ENCODE results near the gene LEFTY2. TPM values are rescaled to one million over a fixed set of nuclear protein-coding genes. Genes with fewer than 3 reads are reported as not detected.
"Not testable (repeated sequence)": the region's sequence is repeated elsewhere in the genome, so short reads cannot be mapped to it uniquely, and the experiment has no call there.

Gene LEFTY2, protein sequence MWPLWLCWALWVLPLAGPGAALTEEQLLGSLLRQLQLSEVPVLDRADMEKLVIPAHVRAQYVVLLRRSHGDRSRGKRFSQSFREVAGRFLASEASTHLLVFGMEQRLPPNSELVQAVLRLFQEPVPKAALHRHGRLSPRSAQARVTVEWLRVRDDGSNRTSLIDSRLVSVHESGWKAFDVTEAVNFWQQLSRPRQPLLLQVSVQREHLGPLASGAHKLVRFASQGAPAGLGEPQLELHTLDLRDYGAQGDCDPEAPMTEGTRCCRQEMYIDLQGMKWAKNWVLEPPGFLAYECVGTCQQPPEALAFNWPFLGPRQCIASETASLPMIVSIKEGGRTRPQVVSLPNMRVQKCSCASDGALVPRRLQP
- not detected in 2 replicates for total RNA-seq

- Mint-ChIP-seq H3K9me3 (no peaks in the 10 kb centered on the region), H3K4me3 (no peak within 1 kb of the TSS), H3K36me3 (ENCODE audit: low read depth) (no peaks in the 10 kb centered on the region), H3K4me1 (ENCODE audit: low read depth) (peaks cover 9% of the 10 kb centered on the region), H3K27me3 (ENCODE audit: insufficient read depth) (peaks cover 9% of the 10 kb centered on the region), H3K27ac (no peak within 1 kb of the TSS)
- DNase-seq (ENCODE audit: low spot score): no peak
- intact Hi-C loops (cut with micrococcal nuclease): no loop called here
These were observed at the start of gene LEFTY2 for GRCh38 chr1:225941187-225941941. Gene LEFTY2, minus strand, starts transcription at chr1:225941220. Its CDS starts 80 bp downstream, at chr1:225941140.

DNA sequence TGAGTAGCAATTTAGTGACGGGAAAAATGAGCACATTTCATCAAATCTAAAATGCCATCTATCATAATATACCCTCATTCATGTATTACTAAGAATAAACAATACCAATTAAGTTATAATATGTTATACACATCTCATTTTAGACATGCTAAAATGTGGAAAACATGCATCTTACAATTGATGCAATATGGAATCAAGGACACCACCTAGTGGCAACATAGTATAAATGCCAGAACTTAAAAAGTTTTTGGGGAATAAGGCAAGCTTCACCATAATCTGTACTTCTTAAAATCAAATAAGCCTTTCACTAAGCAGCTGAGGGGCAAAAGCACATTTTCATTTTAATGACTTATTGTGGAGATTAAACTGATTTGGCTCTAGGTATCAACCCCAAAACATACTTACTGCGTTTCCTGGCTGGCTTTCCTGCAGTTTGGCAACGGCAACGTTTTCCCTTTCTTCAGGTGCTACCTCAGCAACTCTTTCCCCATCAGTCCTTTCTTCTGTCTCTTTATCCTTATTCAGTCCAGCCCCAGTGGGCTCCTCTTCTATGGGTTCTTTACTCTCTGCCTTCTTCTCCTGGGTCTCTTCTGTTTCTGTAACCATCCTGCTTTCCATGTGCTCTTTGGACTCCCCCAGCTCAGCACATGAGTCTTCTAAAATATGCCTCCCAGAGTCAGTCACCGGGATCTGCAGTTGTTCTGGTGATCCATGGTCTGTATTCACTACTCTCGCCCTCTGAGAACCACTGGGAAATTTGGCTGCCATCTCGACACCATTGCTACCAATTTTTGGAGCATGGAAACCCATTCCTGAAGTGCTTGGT, 46.7 kb upstream of the LEFTY2 start:
- Mint-ChIP-seq H3K27me3 (ENCODE audit: insufficient read depth) (no peaks in the 10 kb centered on the region), H3K36me3 (ENCODE audit: low read depth) (peaks cover 58% of the 10 kb centered on the region), H3K4me1 (ENCODE audit: low read depth) (peaks cover 28% of the 10 kb centered on the region), H3K27ac (peak overlapping the region; percentile 19), H3K9me3 (no peaks in the 10 kb centered on the region), H3K4me3 (no peak overlapping the region)
- no peak for DNase-seq (ENCODE audit: low spot score)
- intact Hi-C loops (cut with micrococcal nuclease): no loop called here

GRCh38 chr1:225981714-225982113, 40.7 kb upstream of the LEFTY2 start:
- Mint-ChIP-seq H3K36me3 (ENCODE audit: low read depth) (peaks cover 50% of the 10 kb centered on the region), H3K27me3 (ENCODE audit: insufficient read depth) (no peaks in the 10 kb centered on the region), H3K27ac (no peak overlapping the region), H3K4me3 (no peak overlapping the region), H3K4me1 (ENCODE audit: low read depth) (peaks cover 14% of the 10 kb centered on the region), H3K9me3 (peaks cover 7% of the 10 kb centered on the region)
- DNase-seq (ENCODE audit: low spot score): no peak
- intact Hi-C loops (cut with micrococcal nuclease): no loop called here

GRCh38 chr1:225980005-225980836, 39.2 kb upstream of the LEFTY2 start:
- H3K4me1 Mint-ChIP-seq (ENCODE audit: low read depth): peaks cover 21% of the 10 kb centered on the region
- H3K9me3 Mint-ChIP-seq: peaks cover 7% of the 10 kb centered on the region
- H3K4me3 Mint-ChIP-seq: no peak overlapping the region
- H3K27ac Mint-ChIP-seq: no peak overlapping the region
- H3K27me3 Mint-ChIP-seq (ENCODE audit: insufficient read depth): no peaks in the 10 kb centered on the region
- H3K36me3 Mint-ChIP-seq (ENCODE audit: low read depth): peaks cover 44% of the 10 kb centered on the region
- intact Hi-C loops (cut with micrococcal nuclease): no loop called here
- no peak for DNase-seq (ENCODE audit: low spot score)

DNA sequence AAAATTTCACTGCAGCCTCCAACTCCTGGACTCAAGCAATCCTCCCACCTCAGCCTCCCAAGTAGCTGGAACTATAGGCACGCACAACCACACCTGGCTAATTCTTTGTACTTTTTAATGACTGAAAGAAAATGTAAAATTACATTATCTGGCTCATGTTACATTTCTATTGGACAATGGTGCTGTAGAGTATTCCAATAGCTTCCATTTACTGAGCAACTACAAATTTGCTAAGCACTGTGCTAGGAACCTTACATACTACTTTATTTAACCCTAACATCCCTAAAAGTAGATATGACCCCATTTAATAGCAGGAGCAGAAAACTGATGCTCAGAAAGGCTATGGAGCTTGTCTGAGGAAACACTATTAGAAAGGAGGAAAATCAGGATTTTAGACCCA, 38.4 kb upstream of the LEFTY2 start:
- Mint-ChIP-seq H3K4me1 (ENCODE audit: low read depth) (peaks cover 21% of the 10 kb centered on the region), H3K9me3 (peaks cover 7% of the 10 kb centered on the region), H3K36me3 (ENCODE audit: low read depth) (peaks cover 40% of the 10 kb centered on the region), H3K27me3 (ENCODE audit: insufficient read depth) (no peaks in the 10 kb centered on the region), H3K27ac (no peak overlapping the region), H3K4me3 (no peak overlapping the region)
- intact Hi-C loops (cut with micrococcal nuclease): no loop called here
- no peak for DNase-seq (ENCODE audit: low spot score)

DNA sequence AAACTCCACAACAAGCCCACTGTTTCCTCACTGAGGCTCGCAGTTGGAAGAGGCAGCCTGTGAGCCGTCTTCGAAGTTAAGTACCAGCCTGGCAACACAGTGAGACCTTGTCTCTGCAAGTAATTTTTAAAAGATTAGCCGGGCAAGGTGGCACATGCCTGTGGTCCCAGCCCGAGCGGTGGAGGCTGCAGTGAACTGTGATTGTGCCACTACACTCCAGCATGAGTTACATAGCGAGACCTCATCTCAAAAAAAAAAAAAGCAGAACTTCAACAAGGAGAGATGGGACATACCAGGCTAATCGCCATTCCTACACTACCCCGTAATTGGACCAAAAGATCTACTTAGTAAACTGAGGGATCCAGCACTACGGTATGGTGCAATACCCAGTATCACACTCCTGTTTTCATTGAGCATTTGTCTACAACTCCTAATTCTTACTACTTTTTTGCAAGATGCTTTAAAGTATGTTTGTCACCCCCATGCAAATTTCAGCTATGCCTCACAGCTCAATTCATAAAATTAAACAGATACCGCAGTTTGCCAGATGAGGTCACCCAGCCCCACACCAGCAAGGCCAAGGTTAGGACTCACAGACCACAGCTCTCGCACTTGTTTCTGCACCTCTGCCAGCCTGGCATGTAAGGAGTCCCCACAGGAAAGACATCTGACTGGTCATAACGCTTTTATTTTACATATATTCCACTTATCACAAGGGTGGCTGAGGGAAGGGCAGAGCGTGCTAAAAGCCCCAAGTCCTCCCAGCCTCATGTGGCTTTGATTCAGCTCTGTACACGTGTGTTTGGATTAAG, 37.1 kb upstream of the LEFTY2 start:
- intact Hi-C loops (cut with micrococcal nuclease): loop anchor here (2.0 kb wide), 1 partner anchor 423 kb away; no protein-coding TSS in a partner anchor
- DNase-seq (ENCODE audit: low spot score): no peak
- no peaks in the 10 kb centered on the region for H3K27me3 Mint-ChIP-seq (ENCODE audit: insufficient read depth)
- peaks cover 7% of the 10 kb centered on the region for H3K9me3 Mint-ChIP-seq
- peaks cover 21% of the 10 kb centered on the region for H3K4me1 Mint-ChIP-seq (ENCODE audit: low read depth)
- H3K36me3 Mint-ChIP-seq (ENCODE audit: low read depth): peaks cover 34% of the 10 kb centered on the region
- H3K4me3 Mint-ChIP-seq: no peak overlapping the region
- H3K27ac Mint-ChIP-seq: peak overlapping the region; percentile 11

DNA sequence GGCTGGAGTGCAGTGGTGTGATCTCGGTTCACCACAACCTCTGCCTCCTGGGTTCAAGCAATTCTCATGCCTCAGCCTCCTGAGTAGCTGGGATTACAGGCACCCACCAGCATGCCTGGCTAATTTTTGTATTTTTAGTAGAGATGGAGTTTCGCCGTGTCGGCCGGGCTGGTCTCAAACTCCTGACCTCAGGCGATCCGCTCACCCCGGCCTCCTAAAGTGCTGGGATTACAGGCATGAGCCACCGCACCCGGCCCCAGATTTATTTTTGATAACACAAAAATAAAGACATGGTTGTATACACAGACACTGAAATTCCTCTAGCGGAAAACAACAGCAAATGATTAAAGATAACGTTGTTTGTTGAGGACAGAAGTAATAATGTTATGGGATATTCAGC, 34.1 kb upstream of the LEFTY2 start:
- not testable (repeated sequence) for DNase-seq (ENCODE audit: low spot score); H3K9me3 Mint-ChIP-seq; H3K4me3 Mint-ChIP-seq; H3K27ac Mint-ChIP-seq; H3K27me3 Mint-ChIP-seq (ENCODE audit: insufficient read depth)
- peaks cover 19% of the 10 kb centered on the region for H3K36me3 Mint-ChIP-seq (ENCODE audit: low read depth)
- intact Hi-C loops (cut with micrococcal nuclease): loop anchor here (2.0 kb wide), 1 partner anchor 492 kb away; no protein-coding TSS in a partner anchor
- peaks cover 16% of the 10 kb centered on the region for H3K4me1 Mint-ChIP-seq (ENCODE audit: low read depth)

- Mint-ChIP-seq H3K9me3 (no peaks in the 10 kb centered on the region), H3K4me3 (no peak overlapping the region), H3K36me3 (ENCODE audit: low read depth) (peaks cover 12% of the 10 kb centered on the region), H3K27me3 (ENCODE audit: insufficient read depth) (no peaks in the 10 kb centered on the region), H3K4me1 (ENCODE audit: low read depth) (peaks cover 16% of the 10 kb centered on the region), H3K27ac (no peak overlapping the region)
- no peak for DNase-seq (ENCODE audit: low spot score)
- intact Hi-C loops (cut with micrococcal nuclease): loop anchor here (2.0 kb wide), 1 partner anchor 492 kb away; no protein-coding TSS in a partner anchor
These were observed 33.4 kb upstream of the LEFTY2 start for GRCh38 chr1:225974454-225974853.

- no peak overlapping the region for H3K27ac Mint-ChIP-seq
- peaks cover 9% of the 10 kb centered on the region for H3K36me3 Mint-ChIP-seq (ENCODE audit: low read depth)
- peaks cover 12% of the 10 kb centered on the region for H3K4me1 Mint-ChIP-seq (ENCODE audit: low read depth)
- H3K4me3 Mint-ChIP-seq: no peak overlapping the region
- intact Hi-C loops (cut with micrococcal nuclease): no loop called here
- DNase-seq (ENCODE audit: low spot score): no peak
- no peaks in the 10 kb centered on the region for H3K27me3 Mint-ChIP-seq (ENCODE audit: insufficient read depth)
- H3K9me3 Mint-ChIP-seq: no peaks in the 10 kb centered on the region
These were observed 32.1 kb upstream of the LEFTY2 start for GRCh38 chr1:225973158-225973557.

DNA sequence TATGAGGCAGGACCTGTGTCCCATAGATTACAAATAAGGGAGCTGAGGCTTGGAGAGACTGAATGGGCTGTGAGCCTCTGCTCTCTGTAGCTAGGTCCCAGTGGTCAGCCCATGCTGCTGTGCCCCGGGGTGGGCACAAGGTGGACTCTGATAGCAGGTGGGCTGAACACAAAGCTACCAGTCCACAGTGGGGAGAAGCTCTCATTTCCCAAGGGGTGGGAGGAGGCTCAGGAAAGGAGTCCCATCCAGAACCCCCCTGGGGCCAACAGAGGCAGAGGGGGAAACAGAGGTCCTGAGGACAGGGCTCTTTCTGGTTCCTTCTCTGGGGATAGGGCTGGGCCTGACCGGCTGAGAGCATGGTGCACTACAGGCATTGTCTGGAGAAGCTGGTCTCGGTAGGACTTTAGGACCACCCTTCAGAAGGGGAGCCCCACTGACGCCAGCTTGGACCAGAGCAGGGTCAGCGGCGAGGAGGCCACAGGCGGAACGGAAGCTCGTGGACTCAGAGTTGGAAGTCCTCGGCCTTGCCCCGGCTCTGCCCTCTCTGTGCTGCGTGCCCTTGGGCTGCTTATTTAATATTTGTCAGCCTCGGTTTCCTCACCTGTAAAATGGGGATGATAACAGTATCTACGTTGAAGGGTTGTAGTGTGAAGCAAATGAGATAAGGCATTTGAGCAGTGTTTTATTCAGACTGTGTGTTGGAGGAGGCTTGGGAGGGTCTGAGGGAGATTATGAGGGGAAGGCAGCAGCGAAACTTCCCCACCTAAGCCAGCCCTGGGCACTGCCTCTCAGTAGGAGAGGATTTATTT, 31.5 kb upstream of the LEFTY2 start:
- intact Hi-C loops (cut with micrococcal nuclease): no loop called here

DNA sequence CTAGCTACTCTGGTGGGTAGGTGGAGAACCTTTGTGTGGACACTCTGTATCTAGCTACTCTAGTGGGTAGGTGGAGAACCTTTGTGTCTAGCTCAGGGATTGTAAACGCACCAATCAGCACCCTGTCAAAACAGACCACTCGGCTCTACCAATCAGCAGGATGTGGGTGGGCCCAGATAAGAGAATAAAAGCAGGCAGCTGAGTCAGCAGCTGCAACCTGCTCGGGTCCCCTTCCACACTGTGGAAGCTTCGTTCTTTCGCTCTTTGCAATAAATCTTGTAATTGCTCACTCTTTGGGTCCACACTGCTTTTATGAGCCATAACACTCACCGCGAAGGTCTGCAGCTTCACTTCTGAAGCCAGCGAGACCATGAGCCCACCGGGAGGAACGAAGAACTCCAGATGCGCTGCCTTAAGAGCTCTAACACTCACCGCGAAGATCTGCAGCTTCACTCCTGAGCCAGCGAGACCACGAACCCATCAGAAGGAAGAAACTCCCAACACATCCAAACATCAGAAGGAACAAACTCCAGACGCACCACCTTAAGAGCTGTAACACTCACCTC, 29.7 kb upstream of the LEFTY2 start:
- H3K9me3 Mint-ChIP-seq; H3K4me1 Mint-ChIP-seq (ENCODE audit: low read depth); H3K27ac Mint-ChIP-seq; H3K27me3 Mint-ChIP-seq (ENCODE audit: insufficient read depth); H3K4me3 Mint-ChIP-seq; intact Hi-C loops (cut with micrococcal nuclease); H3K36me3 Mint-ChIP-seq (ENCODE audit: low read depth); DNase-seq (ENCODE audit: low spot score): not testable (repeated sequence)

More for the DNA sequence above, 31.5 kb upstream of the LEFTY2 start:
- no peaks in the 10 kb centered on the region for H3K9me3 Mint-ChIP-seq
- no peaks in the 10 kb centered on the region for H3K27me3 Mint-ChIP-seq (ENCODE audit: insufficient read depth)
- DNase-seq (ENCODE audit: low spot score): no peak
- H3K4me3 Mint-ChIP-seq: no peak overlapping the region
- peaks cover 7% of the 10 kb centered on the region for H3K36me3 Mint-ChIP-seq (ENCODE audit: low read depth)
- H3K4me1 Mint-ChIP-seq (ENCODE audit: low read depth): peaks cover 10% of the 10 kb centered on the region
- H3K27ac Mint-ChIP-seq: no peak overlapping the region

Measured in activated T-helper 1 cell treated with anti-CD3 and anti-CD28 coated beads, Interleukin-12 subunit alpha, Interleukin-12 subunit beta, Interleukin-2, Interleukin-4 antibody, amounts not matched to agents 30 ng/mL and 10 ng/mL and 1 ng/mL, durations not matched to agents 14 hours and 24 hours and 36 hours (primary cell).